ENCODE data around the gene HSPA6.
"Not testable (repeated sequence)": the region's sequence is repeated elsewhere in the genome, so short reads cannot be mapped to it uniquely, and the experiment has no call there.

HSPA6 gene

DNA sequence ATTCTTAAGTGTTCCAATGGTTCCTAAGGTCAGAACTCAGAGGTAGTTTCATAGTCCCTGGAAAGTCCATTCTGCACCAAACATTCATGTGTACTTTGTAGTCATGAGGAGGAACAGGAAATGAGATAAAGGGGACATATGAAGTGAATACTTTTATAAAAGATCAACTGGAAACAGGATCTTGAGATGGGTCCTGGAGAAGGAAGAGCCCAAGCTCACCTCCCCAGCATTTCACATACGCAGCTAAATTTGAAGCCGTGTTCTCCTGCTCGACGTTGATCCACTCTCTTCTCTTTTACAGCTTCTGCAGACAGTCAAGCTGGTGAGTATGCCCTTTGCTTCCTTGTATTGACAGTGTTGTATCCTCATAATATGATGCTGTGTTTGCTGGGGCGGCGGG lies 18.7 kb upstream of the HSPA6 start:
- no peak for DNase-seq

DNA sequence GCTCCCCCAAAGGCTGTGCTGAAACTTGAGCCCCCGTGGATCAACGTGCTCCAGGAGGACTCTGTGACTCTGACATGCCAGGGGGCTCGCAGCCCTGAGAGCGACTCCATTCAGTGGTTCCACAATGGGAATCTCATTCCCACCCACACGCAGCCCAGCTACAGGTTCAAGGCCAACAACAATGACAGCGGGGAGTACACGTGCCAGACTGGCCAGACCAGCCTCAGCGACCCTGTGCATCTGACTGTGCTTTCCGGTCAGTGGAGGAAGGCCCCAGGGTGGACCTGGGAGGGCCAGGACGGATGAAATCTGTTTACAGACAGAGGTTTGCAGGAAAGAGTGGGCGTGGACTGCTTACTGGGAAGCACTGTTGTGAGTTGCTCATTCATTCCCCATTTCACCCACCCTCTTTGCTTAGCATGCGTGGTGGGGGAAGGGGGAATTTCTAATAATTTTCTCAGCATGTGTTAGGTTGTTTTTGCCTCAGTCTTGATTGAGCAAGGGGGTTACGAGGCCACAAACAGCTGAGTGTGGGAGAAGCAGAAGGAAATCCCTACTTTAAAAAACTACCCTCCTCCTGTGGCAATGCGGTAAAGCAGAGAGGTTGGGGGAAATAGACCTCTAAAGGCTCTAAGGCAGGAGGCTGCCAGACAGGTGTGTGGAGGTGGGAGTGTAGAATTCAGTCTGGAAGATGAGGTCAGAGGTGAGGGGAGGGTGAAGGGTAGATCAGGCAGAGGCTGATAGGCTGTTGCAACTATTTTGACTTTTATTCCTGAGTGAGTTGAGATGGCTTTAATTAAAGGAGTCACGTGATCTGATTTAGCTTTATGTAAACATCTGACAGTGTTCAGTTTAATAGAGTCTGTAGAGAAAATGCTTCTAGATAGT lies 17.8 kb upstream of the HSPA6 start:
- DNase-seq = peak; percentile 13

DNA sequence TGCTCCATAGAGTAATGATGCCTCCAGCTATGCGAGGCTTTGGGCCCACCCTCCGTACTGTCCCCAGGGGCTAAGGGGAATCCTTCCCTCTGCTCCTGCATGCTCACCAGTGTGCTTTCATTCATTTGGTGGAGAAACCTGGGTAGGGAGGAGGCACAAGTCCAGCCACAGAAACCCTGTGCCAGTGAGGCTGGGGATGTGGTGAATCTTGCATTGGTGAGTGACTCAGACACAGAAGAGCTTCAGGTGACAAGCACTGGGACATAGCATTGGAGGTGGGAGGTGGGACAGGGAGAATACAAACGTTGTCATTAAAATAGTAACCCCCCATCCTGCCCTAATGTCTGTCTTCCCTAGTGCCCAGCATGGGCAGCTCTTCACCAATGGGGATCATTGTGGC lies 13.9 kb upstream of the HSPA6 start:
- DNase-seq = no peak

DNA sequence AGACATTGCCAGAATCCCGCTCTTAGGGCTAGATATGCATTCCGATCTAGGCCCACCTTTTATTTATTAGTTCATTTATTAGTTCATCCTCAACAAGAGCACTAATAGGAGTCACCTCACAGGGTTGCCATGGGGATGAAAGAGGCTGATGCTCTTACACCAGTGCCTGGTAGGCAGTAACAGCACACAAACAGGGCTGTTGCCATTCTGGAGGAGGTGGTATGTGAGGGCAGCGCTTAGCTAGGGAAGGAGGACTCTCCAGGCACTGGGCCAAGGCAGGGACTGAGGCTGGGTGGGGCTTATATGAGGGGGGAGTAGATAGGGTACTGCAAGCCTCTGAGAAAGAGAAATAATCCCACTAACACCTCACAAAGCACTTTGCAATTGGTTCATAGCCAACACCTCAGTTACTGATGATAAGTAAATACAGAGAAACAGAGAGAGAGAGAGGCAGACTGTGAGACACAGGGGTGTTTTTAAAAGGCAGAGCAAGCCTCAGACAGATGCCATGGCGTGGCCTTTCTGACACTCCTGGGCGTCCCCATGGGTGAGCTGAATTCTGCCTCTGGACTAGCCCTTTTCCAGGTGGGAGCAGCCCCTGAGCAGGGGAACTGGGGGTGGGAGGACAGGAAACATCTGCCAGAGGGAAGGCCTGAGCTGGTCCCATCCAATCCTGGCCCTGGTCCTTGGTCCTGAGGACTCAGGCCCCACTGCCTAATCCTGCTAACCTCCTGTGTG lies 13.2 kb upstream of the HSPA6 start:
- no peak for DNase-seq

DNA sequence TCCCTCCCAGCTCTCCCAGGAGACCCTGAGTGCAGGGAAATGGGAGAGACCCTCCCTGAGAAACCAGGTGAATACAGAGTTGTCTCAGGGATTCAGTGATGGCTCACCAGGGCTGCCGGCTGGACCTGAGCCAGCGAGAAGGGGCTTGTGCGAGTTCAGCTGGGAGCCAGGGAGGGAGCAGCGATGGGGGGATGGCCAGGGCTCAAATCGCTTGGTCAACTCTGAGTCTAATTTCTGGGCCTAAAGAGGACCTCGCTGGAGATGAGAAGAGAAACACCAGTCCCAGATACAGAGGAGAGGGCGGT lies 12.6 kb upstream of the HSPA6 start:
- DNase-seq = no peak

DNA sequence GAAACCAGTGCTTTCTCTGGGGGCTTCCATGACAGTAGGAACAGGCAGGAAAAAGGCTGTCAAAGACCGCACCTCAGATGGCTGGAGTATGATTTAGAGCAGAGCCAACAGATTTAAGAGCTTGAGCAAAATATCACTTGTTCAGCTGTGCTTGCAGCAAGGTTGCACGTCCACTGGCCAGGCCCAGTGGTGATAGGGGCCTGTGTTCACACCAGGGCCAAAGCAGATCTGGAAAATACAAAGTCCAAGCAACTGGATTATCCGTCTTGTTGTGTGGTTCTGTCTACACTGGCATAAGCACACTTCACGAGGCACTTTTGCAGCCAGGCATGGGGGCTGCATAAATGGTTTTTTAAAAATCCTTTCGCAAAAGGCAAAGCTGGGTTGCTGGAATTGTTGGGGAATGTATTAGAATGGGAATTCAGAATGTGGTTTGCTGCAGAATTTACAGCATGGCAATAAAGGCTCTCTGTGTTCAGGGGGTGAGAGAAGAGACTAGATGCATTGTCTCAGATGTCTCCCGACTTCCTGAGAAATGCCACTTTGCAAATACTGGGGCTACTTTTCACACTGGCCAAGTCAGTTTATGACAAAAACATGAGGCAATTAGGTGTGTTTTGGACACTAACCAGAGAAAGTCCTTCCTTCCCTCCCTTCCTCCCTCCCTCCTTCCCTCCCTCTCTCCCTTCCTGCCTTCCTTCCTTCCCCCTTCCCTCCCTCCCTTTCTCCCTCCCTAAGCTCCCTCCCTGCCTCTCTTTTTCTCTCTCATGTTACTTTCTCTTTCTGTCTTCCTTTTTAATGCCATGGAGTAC lies 11.5 kb upstream of the HSPA6 start:
- not testable (repeated sequence) for DNase-seq

DNA sequence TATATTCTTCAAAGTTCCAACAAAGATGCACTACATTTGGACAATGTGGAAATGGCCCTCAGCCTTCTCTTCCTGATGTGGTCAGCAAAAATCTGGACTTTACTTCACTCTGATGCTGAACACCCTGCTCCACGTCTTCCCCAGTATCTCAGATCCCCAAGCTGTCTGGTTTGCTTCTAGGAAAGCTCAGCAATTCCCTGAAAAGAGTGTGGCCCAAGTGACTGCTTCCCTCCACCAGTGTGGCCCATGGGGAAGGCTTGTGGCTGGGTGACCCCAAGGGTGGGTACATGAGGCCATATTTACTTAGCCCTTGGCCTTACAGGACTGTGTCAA lies 10.9 kb upstream of the HSPA6 start:
- DNase-seq = not testable (repeated sequence)

DNA sequence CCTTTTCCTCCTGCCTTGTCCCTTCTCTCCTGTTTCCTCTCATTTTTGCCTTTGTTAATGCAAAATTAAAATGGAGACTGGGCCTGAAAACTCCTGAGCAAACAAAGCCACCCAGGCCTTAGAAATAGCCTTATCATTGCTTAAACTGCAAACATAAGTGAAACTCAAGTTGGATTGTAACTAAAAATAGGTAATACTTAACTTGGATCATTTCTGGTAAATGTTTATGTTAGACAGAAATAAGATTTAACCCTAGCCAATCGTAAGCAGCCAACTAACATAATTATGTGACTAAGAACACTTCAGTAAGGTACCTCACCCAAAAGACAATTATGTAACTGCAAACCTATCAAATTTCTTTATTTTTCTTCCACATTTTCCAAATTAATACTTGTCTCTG lies 10.4 kb upstream of the HSPA6 start:
- not testable (repeated sequence) for DNase-seq

DNA sequence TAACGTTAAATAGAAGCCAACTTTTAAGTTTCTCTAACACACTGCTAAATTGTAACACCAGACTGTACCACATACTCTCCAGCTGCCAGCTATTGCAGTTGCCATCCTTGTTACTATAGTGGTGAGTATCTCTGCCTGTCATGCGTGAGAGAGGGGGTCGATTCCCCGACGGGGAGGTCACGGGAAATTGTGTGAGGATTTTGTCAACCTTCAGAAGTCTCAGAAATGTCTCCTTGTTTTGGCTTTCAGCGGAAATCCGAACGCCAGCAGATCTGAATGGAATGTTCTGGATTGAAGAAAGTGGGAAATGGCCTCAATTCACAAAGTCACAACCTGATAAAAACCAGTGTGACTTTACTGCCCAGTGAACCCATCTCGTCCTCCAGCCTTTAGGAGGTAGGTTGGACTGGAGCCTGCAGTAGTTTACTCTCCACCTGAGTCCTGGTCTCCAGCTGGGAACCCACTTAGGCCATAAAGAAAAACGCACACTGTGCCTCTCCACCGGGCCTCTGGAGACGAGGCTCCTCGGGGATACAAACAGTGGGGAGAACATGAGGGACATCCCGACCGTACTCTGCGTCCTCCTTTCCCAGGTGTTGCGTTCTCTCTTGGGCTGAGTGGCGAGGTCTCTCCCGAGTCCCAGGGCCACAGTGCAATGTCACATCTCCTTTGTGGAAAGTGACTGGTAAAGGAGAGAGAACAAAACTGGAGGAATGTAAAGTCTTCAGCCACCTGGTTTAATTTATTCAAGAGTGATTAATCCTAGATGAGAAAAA lies 1.1 kb upstream of the HSPA6 start:
- DNase-seq = not testable (repeated sequence)

DNA sequence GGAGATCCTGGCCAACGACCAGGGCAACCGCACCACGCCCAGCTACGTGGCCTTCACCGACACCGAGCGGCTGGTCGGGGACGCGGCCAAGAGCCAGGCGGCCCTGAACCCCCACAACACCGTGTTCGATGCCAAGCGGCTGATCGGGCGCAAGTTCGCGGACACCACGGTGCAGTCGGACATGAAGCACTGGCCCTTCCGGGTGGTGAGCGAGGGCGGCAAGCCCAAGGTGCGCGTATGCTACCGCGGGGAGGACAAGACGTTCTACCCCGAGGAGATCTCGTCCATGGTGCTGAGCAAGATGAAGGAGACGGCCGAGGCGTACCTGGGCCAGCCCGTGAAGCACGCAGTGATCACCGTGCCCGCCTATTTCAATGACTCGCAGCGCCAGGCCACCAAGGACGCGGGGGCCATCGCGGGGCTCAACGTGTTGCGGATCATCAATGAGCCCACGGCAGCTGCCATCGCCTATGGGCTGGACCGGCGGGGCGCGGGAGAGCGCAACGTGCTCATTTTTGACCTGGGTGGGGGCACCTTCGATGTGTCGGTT lies 477 bp downstream of the HSPA6 start:
- not testable (repeated sequence) for DNase-seq

DNA sequence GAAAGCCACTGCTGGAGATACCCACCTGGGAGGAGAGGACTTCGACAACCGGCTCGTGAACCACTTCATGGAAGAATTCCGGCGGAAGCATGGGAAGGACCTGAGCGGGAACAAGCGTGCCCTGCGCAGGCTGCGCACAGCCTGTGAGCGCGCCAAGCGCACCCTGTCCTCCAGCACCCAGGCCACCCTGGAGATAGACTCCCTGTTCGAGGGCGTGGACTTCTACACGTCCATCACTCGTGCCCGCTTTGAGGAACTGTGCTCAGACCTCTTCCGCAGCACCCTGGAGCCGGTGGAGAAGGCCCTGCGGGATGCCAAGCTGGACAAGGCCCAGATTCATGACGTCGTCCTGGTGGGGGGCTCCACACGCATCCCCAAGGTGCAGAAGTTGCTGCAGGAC lies 981 bp downstream of the HSPA6 start:
- DNase-seq = not testable (repeated sequence)

DNA sequence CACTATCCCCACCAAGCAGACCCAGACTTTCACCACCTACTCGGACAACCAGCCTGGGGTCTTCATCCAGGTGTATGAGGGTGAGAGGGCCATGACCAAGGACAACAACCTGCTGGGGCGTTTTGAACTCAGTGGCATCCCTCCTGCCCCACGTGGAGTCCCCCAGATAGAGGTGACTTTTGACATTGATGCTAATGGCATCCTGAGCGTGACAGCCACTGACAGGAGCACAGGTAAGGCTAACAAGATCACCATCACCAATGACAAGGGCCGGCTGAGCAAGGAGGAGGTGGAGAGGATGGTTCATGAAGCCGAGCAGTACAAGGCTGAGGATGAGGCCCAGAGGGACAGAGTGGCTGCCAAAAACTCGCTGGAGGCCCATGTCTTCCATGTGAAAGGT lies 1.6 kb downstream of the HSPA6 start:
- DNase-seq = not testable (repeated sequence)

DNA sequence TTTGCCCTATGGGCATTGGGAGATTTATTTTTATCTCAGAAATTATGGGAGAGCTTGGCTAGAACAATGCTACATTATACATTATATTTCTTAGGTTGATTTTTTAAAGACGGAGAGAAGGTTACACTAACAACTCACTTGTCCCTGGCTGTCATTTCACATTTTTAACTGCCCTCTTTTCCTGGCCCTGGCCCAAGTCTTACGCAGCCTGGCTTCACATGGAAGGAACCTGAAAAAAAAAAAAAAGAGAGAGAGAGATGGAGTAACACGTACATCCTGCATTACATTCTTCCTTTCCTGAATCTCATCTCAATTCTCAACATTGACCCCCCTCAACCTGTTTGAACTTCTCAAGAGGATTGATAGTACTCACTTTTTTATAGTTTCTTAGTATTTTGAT lies 4.2 kb downstream of the HSPA6 start:
- DNase-seq = not testable (repeated sequence)

DNA sequence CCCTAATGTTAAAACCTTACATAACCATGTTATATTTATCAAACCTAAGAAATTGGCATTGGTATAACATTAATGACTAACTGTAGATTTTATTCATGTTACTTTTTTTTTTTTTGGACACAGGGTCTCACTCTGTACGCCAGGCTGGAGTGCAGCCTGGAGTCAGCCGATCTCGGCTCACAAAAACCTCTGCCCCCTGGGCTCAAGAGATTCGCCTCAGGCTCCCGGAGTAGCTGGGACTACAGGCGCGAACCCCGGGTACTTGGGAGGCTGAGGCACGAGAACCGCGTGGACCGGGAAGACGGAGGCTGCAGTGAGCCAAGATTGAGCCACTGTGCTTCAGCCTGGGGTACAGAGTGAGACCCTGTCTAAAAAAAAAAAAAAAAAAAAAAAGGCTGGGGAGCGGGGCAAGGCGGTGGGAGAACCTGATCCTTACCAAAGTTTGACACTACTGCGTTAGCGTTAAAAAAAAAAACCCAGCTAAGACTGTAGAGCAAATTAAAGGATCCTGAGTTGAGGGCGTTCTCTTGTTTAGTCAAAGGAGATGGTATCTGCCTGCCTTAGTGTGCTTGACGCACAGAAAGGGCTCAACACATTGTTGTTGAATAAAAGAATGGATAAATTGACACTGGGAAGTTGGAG lies 5.2 kb downstream of the HSPA6 start:
- DNase-seq = not testable (repeated sequence)

DNA sequence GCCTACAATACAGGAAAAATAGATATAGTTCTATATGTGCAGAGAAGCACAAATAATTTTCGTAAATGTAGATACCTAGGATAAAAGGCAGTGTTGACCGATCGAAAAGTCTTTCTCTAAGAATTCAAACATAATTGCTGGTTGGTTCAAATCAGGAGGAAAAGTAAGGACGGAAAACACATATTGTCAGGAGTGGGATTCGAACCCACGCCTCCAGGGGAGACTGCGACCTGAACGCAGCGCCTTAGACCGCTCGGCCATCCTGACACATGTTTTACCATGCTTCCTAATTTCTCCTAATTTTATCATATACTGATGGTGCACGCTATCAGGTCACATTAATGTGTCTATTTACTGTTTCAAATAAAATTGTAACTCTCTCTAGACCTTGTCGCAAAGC lies 5.8 kb downstream of the HSPA6 start:
- DNase-seq = peak; percentile 23

DNA sequence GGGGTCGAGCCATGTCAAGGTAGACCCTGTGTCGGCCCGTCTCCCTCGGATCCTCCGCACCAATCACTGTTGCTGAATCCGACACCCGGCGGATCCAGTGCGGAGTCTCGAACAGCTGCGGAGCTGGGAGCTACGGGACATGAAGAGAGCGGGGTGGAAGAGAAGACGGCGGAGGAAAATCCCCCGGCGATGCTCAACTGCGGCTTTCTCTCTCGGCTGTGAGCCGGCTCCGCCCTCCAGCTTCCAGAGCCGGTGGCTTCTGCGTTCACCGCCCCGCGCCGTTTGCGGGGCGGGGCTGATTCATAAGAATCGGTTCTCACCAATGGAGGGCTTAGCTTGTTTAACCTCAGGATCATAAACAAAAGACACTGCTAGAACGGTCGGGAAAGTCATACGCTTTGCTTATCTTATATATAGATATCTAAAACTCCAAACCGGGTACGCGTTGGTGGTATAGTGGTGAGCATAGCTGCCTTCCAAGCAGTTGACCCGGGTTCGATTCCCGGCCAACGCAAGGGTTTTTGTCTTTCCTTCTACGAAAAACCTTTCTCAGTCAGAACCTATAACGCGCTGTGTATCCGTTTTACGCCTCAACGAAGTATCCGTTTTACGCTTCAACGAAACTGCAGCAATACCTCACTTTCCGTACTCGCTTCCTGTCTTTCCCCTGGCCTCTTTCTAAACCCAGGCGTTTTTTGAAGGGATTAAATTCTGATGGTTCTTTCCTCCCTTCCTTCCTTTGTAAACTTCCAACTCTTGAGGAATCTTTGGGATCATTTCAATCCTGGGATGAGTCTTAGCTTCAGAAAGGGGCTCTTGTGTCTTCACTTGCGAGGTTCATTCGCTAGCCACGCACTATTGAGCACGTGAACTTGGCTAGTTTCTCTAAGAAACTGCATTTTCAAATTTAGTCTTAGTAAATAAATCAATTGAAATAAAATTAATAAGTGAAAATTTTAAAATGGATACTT lies 6.6 kb downstream of the HSPA6 start:
- DNase-seq = peak; percentile 67

DNA sequence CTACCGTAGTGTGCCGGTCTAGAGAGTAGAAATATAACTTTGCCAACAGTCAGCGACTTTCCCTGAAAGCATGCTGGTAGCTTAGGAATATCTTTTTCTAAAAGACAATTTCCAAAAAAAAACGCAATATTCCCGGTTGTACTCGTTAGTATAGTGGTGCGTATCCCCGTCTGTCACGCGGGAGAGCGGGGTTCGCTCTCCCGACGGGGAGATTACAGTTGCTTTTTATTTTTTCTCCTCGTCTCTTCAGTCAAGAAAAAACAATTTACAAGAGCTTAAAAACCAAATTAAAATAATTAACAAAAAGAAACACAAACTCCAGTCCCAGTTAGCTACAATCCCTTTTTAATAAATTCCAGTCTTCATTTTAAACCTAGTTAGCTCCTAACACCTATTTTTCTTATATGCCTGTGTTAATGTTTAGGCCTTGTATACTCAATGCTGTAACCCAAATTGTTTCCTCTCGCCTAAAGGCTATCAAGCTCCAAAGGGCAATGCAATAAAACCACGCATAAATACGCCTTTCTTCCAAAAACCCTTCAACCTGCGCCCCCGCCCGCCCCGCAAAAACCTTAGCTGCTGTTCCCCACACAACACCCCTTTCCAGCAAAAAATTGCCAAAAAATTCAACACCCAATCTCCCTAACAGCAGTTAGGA lies 7.8 kb downstream of the HSPA6 start:
- no peak for DNase-seq

DNA sequence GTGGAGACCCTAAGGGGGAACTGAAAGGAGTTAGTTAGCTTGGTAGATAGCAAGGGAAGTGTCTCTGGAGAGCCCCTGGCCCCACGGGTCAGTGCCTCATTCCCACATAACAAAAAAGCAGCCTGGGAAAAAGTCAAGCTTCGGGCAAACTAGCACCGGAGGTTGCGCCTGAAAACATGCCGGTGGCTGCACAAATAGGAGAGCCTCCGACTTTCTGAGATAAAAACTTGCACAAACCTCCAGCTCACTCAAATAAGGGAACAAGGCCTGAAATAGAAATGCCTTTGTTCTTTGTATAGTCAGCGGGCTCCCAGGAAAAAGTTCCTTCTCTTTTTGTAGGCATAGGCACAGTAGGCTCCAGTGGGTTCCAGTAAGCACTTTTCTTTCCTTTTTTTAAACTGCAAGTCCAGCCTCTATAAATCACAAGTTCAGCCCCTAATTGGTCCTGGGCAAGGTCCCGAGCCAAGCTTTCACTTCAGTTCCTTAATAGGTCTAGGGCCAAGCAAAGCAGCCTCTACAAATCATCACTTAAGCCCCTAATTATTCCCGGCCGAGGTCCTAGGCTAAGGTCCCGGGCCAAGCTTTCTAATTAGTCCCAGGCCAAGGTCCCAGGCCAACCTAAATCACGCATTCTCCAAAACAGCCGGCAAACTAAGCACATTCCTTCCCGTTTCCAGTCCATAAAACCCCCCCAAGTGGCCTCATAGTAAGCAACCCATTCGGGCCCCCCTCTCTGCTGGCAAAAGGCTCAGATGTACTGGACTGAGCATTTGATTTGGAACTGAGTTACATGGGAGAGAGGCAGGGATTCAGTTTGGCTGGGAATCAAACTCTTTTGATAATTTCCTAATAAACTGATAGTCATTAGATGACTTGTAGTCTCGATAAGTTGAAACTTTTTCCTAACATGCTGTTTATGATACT lies 8.6 kb downstream of the HSPA6 start:
- DNase-seq = not testable (repeated sequence)

DNA sequence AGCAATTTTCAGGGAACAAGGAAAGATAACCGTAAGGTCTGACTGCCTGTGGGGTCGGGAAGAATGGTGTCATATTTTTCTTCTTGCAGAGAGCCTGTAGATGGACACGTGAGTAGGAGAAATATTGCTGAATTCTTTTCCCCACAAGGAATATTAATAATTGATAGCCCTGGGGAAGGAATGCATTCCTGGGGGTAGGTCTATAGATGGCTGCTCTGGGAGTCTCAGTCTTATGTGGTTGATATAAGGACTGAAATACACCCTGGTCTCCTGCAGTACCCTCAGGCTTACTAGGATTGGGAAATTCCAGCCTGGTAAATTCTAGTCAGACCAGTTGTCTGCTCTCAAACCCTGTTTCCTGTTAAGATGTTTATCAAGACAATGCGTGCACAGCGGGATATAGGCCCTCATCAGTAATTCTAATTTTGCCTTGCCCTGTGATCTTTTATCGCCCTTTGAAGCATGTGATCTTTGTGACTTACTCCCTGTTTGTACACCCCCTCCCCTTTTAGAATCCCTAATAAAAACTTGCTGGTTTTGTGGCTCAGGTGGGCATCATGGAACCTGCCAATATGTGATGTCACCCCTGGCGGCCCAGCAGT lies 12.8 kb downstream of the HSPA6 start:
- DNase-seq = not testable (repeated sequence)

All from NCI-H1417 treated with DMSO at 0.1 percent for 48 hours (cell line).